Inflammatory macrophage (primary cell): ENCODE results near the gene FLNB.
A peak's percentile ranks its signal among the peaks of the same experiment; 100 is the strongest.

Experiments
- DNase-seq, 2 donors: peaks; one replicate each; pipeline ENCODE4 v3.0.0-alpha.2; 2020 to 2022

Gene FLNB

DNA sequence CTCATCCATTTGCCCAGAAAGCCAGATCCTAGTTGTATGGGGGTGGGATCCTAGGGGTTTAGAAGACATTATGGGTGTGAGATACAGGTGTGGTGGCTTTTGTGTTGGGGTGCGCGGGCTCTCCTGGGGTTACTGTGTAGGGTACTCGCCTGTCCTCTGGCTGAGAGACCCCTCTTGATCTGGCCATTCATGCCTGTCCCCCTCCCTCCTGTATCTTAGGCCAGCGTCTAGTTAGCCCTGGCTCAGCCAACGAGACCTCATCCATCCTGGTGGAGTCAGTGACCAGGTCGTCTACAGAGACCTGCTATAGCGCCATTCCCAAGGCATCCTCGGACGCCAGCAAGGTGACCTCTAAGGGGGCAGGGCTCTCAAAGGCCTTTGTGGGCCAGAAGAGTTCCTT, 161.1 kb downstream of the FLNB start:
- no peak for DNase-seq

DNA sequence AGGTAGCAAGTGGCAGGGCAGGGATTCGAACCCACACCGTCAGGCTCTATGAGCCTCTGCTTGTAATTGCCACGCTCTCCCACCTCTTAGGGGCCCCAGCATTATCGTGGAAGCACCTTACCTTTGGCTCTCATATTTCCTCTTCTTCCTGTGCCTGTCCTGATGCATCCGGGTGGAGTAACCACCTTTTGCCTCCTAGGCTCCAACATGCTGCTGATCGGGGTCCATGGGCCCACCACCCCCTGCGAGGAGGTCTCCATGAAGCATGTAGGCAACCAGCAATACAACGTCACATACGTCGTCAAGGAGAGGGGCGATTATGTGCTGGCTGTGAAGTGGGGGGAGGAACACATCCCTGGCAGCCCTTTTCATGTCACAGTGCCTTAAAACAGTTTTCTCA, 162.2 kb downstream of the FLNB start:
- DNase-seq: no peak

DNA sequence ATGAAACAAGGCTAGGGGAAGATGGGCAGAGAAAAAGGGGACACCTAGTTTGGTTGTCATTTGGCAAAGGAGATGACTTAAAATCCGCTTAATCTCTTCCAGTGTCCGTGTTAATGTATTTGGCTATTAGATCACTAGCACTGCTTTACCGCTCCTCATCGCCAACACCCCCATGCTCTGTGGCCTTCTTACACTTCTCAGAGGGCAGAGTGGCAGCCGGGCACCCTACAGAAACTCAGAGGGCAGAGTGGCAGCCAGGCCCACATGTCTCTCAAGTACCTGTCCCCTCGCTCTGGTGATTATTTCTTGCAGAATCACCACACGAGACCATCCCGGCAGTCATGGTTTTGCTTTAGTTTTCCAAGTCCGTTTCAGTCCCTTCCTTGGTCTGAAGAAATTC, 162.9 kb downstream of the FLNB start:
- no peak for DNase-seq

DNA sequence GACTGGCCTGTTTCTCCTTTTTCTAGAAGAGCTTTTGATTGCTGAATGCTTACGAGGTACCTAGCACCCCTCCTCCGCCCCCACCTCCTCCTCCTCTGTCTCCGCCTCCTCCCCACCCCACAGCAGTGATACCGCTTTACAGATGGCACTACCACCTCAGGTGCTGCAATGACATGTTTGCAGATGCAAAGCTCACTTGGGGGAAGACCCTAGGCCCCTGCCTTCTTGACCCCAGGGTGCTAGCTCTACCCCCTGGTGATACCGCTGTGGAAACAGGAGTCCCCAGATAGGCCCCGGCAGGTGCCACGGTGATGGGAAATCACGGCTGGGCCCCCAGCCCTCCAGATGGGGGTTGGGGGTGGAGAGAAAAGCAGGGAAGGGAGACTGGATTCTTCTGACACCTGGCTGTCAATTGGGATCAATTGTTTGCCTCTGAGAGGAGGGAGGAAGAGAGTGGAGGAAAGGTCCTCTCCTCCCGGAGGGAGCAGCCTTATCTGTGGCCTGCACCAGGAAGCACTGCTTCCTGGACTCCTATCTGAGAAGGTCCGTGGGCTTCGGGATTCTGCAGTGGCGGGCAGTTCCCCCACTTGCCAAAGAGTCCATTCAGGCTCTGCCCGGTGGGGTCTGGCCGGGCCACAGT, 164.9 kb downstream of the FLNB start:
- no peak for DNase-seq

DNA sequence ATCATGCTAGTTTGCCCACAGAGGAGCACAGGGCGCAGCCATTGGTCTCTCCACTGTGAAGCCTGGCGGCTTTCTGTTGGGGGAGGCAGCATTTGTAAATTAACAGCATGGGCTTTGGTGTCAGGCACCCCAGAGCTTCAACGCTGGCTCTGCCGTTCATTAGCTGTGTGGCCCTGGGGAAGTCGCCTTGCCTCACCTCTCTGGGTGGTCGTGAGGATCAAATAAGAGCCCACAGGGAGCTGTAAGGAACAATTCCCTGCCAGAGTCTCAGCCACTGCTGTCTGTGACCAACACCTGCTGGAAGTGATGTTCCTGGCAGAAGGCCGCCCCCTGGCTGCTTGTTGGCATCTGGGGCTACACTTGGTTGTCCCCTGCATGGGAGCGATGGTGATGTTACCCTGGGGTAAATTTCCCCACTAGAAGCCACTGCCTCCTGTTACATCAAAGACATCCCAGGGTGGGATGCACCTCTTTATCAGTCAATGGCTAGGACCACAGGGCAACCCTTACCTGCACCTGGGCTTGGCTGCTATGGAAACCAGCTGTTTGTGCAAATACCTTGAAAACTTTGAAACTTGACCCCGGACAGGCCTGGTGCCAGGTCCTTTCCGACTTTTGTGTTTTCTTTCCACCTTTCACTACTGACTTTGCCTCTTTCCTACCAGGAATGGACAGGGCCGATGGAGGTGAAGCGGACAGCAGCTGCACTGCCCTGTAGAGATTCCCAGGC, 165.6 kb downstream of the FLNB start:
- DNase-seq: no peak

DNA sequence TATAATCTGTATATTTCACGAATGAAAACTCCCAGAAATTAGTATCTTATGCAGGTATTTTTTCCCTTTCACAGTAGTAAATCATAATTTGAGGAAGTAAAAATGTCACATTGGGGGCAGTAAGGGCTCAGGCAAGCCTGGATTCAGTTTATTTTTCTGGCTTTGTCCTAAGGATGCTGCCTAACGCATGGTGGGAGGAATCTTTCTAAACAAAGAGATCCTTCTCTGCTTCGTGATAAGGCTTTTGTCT, 166.9 kb downstream of the FLNB start:
- no peak for DNase-seq

DNA sequence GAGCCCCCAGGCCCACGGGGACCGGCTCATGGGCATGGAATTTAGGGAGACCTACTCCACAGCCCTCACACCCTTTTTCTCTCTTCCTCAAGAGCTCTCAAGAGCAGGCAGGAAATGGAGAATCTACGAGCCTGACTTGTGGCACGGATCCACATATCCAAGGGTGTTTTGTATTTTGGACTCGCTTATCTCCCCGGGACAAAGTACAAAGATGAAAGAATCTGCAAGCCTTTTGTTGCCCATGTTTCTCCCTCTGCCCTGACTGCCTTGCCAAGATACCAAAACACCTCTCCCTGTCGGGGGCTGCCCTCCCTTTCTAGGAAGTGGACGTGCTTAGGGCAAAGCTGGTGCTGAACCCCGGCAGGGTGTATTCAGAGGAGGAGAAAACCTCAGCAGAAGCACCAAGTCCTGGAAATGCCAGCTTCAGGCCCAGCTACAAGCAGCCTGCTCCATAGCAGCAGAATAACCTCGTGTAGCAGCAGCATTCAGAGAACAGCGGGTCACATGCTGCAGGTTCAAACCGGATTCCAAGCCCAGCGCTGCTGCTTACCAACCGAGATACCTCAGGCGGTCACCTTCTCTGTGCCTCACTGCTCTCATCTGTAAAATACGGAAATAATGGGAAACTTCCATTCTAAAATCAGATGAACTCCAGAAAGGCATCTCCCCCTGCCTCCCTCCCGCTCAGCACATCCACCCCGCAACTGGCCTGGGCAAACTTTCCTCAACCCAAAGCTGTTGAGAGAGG, 167.4 kb downstream of the FLNB start:
- DNase-seq: no peak

DNA sequence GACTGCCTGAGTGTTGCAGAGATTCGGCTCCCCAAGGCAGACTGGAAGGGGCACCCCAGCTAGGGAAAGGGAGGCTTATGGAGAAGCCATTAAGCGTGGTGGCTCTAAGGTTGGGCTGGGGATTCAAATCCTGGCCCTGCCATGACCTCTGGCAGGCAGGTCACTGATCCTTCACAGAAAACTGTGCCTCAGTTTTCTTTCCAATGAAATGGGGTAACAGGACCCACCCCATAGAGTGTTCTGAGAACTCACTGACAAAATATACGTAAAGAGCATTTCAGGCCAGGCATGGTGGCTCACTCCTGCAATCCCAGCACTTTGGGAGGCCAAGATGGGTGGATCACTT, 167.9 kb downstream of the FLNB start:
- no peak for DNase-seq

DNA sequence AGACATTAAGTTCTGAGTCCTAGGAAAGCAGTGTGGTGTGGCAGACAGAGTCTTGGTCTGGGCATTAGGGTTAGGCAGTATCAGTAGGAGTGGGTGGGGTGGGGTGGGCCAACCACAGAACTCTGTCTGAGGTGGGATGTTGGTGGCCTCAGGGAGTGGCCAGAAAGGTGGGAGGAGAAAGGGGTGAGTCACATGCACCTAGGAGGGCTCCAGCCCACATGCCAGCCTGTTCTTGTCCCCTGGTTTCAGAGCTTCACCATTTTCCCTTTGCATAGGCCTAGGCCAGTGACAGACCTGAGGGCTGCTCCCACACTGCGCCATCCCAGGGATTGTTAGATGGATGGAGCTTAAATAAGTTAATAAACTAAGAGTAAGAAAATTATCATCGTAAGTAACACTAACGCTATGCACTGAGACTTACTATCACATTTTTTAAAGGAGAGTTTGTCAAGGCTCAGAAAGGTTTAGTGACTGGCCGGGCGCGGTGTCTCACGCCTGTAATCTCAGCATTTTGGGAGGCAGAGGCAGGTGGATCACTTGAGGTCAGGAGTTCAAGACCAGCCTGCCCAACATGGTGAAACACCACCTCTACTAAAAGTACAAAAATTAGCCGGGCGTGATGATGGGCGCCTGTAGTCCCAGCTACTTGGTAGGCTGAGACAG, 168.7 kb downstream of the FLNB start:
- no peak for DNase-seq

DNA sequence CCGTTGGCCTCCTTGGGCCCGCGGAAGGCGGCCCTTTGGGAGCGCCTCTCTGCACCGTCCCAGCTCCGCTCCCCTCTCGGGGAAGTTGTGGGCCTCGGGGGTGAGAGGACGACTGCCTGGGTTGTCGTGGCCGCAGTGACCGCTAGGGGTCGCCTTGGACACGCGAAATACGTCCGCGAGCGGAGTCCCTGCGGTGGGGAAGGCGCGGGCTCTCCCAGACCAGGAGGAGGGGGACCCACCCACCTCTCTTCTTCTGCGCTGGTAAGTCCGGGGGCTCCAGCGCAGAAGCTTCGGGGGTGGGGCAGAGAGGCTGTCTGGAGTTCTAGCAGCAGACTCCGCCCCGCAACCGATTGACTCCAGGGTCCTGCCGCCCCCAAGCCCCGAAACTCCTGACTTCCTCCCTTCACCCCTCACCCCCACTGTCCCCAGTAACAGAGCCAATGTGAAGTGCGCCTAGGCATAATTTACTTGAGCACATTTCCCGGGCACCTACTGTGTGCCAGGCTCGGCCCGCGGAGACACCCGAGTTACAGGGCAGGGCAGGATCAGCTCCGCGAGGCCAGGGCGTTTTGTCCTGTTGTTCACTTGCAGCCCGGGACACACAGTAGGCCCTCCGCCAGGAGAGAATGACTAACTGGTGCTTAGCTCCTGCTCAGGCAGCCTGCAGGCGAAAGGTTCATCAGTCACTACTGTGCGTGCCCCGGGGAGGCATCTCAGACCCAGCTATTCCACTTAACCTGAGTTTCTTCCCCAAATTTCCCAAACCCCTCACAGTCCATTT, 169.7 kb downstream of the FLNB start:
- DNase-seq: peak; percentile 86 to 87

DNA sequence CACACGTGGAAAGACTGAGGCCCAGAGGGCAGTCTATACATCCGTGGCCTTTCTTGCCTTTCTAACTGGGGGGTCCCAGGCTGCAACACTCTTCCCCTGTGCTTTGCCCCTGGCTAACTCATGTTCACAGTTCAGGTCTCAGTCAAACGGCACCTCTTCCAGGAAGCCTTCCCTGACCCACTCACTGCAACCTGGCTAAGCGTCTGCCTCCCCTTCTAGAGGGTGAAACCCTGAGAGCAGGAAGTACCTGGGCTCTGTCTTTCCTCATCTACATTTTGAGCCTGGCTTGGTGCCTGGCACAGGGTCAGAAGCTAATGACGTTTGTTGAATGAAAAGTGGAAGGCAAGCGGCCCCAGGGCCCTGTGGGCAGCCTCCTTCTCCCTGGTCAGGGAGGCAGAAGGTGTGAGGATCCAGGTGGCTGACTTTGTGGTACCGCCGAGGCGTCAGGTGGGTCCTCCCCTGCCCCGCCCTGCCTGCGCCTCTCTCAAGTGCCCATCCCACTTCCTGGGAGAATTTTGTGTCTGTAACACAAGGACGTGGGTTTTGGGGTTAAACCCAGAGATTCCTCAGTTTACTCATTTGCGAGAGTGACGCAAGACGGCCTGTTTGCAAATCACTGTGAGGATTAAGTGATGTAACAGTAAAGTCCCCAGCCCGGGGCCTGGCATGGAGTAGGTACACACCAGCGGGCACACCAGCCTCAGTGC, 170.5 kb downstream of the FLNB start:
- DNase-seq: no peak

DNA sequence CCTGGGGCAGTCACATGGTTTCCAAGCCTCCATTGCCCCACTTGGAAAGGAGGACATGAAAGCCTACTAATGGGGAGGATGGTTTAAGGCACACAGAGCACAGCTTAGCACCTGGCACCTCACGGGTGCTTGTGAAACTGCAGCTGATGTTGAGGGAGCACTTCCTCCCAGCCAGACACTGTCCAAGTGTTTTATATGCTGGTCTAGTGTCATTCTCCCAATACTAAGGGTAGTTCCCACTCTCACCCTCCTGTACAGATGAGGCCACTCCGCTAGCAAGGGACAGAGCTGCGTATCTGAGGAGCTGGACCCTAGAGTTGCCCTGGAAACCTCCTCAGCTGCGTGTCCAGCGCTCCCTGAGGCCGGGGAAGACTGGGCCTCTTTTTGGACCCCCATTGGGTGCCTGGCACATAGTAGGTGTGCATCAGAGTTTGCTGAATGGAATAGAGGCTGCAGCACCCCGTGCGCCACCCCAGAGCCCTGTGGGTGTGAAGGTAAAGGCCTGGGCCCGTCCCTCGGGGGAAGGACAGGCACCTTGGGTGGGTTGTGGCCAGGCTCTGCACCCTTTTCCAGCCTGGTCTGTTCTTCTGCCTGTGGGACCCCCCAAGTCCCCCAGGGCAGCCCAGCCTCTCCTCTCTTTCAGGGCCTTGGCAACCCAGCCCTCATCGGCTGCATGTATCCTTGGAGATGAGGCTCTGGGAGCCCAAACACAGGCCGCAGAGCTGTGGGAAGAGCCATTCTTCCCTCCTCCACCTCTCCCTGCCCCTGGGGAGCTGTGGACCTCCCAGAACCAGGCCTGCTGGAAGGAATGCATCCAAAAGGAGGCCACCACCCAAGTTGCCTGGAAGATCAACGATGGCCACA, 171.2 kb downstream of the FLNB start:
- no peak for DNase-seq

DNA sequence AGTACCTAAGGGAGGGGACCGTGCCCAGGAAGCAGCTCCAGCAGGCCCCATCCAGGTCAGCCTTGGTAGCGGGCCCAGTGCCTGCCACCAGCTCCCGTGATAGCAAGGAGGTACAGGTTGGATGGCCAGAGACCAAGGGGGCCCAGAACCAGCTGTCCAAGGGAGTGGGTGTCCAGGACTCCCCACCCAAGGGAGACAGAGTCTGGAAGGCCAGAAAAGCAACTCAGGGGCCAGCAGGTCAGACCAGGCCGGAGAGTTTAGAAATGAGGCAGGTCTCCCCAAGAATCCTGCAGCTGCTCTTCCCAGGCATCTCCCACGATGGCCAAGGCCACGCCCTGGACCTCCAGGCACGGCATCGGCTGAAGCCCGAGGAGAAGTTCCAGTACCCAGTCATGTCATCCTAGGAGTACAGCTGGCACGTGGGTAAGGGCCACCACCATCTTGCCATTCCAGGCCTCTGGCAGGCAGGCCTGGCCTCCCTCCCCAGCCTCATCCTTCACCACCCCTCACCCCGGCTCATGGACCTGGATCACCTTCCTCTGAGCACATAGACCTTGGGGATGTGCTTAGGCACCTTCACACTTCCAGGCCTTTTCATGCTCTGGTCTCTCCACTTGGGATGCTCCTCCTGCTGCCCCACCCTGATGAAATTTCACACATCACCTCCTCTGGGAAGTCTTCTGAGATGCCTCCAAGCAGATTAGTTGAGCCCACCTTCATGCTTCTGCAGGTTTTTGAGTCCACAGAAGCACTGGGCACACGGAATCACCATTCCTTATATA, 172.1 kb downstream of the FLNB start:
- no peak for DNase-seq

DNA sequence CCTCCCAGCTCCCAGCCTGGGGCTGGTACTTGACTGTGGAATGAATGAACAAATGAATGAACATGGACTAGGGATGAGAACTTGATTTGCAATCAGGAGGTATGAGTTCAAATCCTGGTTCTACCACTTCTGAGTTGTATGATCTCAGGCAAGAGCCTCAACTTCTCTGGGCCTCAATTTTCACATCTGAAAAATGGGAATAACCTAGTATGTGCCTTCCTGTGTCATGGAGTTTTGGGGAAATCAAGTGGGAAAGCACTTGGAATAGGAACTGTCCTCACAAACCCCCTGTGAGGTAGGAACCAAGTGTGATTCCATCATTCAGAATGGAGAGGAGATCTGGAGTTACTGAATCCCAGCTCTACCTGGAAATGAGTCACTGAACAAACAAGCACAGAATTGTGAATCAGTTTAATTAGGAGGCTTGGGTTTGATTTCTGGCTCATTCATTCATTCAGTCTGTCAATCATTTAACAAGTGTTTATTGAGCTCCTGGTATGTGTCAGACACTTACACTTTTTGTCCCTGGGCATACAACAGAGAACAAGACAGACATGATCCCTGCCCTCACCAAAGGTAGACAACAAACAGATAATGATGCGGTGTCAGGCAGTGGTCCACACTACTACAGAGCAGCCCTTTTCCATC, 172.8 kb downstream of the FLNB start:
- DNase-seq: no peak

DNA sequence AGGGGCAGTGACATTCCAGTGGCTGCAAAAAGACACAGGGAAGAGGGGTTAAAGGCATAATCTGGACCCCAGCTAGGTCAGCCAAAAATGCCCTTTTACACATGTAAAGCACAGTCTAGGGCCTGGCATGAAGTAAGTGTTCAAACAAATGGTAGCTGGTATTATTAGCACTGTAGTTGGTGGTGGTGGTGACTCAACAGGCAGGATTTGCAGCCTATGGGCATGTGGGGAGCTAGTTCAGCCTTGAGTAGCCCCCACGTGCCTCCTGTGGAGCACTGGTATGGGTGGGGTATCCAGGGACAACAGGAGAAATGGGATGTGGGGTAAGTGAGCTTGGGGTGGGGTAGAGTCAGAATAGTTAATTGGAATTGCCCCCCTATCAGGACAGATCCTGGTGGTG, 175.0 kb downstream of the FLNB start:
- no peak for DNase-seq

DNA sequence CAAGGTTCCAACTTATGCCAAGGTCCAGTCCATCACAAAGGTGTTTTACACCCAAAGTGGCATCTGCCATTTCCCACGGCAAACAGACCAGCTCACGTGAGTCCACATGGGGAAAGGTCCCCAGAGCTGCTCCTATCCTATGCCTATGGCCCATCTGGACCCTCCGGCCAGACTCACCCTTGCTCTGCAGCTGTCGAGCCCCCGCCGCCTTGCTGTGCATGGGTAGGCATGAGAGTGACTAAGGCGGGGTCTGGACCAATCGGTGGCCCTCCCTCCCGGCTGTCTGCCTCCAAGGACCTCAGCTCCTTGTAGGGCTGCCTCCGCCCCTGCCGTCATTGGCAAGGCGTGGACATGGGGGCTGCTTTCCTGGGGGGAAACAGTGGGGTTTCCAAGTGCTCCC, 175.7 kb downstream of the FLNB start:
- no peak for DNase-seq

DNA sequence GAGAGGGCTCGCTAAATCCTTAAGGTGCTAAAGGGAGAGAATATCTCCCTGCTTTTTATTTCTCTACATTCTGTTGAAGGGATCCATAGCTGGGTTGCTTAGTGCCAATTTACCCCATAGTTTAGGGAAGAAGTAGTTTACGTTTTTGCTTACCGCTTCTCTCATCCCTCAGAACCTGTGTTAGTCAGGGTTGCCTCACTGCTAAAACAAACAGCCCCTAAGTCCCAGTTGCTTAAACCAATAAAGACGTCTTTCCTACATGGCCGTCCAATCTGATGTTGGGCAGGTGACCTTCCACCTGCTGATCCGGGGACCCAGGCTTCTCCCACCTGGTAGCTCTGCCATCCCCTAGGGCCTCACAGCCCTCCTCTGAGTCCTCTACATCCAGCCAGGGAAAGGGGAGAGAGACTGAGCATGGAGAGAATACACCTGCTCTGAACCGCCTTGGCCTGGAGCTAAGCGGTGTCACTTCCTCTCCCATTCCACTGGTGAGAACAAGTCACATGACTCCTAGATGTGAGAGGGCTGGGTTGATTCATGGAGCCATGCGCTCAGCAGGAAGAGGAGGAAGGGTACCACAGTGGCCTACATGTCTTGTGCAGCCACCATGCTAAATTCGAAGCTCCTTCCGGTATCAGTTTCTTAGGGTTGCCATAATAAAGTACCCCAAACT, 176.2 kb downstream of the FLNB start:
- DNase-seq: no peak

DNA sequence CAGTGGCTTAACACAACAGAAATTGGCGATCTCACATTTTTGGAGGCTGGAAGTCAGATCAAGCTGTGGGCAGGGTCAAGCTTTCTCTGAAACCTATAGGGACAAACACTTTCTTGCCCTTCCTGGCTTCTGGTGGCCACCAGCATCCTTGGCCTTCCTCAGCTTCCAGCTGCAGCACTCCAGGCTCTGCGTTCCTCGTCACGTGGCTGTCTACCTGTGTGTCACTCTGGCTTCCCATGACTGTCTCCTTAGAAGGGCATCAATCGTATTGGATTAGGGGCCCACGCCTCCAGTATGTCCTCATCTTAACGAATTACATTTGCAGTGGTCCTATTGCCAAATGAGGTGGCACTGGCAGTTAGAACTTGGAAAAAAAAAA, 176.7 kb downstream of the FLNB start:
- no peak for DNase-seq

DNA sequence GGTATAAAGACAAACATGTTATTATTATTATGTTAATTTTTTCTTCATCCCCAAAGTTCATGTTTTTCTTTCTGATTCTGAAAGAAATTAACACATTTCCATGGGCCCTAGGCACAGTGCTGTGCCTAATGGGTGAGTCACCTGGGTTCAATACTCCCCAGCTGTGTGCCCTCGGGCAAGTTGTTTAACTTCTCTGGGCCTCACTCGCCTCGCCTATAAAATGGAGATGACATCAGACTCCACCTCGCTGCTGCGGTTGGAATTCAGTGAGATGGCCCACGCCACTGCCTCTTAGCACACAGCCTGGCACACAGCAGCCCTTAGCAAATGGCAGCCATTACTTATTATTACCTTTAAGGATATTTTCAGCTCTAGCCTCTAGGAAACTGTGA, 179.9 kb downstream of the FLNB start:
- no peak for DNase-seq
